Measurements from ENCODE around the gene NLRP12.
"Not testable (repeated sequence)": the region's sequence is repeated elsewhere in the genome, so short reads cannot be mapped to it uniquely, and the experiment has no call there.

NLRP12 gene

GRCh38 chr19:53864308-53864836, 40.3 kb upstream of the NLRP12 start:
- no peak overlapping the region for H3K4me3 ChIP-seq (ENCODE audit: low read depth, low read length)
- in situ Hi-C loops (cut with HindIII; ENCODE audit: low sequenced_read_pairs) = no loop called here
- TF ChIP-seq CTCF (IDR thresholded peaks at IDR 0.05; ENCODE audit: low read depth, low read length) = no peak
- no peak for DNase-seq (ENCODE audit: low read depth, low spot score)

GRCh38 chr19:53853707-53854106, 29.6 kb upstream of the NLRP12 start:
- no peak overlapping the region for H3K4me3 ChIP-seq (ENCODE audit: low read depth, low read length)
- in situ Hi-C loops (cut with HindIII; ENCODE audit: low sequenced_read_pairs) = no loop called here
- DNase-seq (ENCODE audit: low read depth, low spot score) = no peak
- TF ChIP-seq CTCF (IDR thresholded peaks at IDR 0.05; ENCODE audit: low read depth, low read length) = no peak

DNA sequence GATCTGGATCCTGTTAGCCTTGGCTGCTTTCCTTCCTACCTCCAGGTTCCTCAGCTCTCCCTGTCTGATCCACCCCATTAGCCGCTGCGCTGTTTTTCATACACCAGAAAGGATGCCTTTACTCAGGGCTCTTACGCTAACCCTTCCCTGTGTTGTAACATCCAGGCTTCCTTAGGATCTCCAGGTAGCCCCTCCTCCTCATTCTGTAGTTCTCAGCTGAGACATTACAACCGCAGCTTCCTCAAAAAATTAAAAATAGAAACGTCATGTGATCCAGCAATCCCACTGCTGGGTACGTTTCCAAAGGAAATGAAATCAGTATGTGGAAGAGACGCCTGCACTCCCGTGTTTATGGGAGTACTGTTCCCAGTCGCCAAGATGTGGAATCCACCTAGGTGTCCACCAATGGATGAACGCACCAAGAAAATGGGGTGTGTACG, 25.1 kb upstream of the NLRP12 start:
- no peak overlapping the region for H3K4me3 ChIP-seq (ENCODE audit: low read depth, low read length)
- TF ChIP-seq CTCF (IDR thresholded peaks at IDR 0.05; ENCODE audit: low read depth, low read length) = no peak
- peak; percentile 36 for DNase-seq (ENCODE audit: low read depth, low spot score)
- in situ Hi-C loops (cut with HindIII; ENCODE audit: low sequenced_read_pairs) = no loop called here

DNA sequence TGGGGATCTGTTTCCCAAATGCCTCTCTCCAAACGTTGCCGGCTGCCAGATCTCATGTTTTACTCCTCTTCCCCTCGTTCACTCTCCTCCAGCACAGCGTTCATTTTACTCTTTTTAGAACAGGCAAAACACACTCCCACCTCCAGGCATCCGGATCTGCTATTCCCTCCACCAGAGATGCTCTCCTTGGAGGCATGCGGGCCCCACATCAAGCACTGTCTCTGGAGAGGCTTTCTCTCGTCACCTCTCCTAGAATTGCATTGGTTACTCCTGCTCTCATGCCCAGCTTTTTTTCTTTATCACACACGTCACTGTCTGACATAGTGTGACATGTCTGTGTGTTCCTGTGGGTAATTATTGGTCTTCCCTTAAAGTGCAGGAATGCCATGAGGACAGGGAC, 23.4 kb upstream of the NLRP12 start:
- in situ Hi-C loops (cut with HindIII; ENCODE audit: low sequenced_read_pairs) = no loop called here
- no peak overlapping the region for H3K4me3 ChIP-seq (ENCODE audit: low read depth, low read length)
- no peak for TF ChIP-seq CTCF (IDR thresholded peaks at IDR 0.05; ENCODE audit: low read depth, low read length)
- no peak for DNase-seq (ENCODE audit: low read depth, low spot score)

DNA sequence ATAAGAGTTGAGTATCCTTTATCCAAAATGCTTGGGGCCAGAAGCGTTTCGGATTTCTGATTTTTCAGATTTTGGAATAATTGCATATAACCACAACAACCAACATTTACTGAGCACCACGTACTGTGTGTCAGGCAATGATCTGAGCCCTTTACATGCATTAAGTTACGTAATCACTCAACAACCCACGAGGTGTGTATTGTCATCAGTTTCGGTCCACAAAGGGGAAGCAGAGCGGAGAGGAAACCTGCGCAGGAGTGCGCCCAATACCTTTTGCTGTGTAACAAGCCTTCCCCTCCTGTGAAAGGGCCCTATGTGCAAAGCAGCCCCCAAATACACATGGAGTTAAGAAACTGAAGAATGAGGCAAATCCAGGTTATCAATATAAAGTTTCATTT, 20.7 kb upstream of the NLRP12 start:
- in situ Hi-C loops (cut with HindIII; ENCODE audit: low sequenced_read_pairs) = no loop called here
- DNase-seq (ENCODE audit: low read depth, low spot score) = no peak
- no peak for TF ChIP-seq CTCF (IDR thresholded peaks at IDR 0.05; ENCODE audit: low read depth, low read length)
- H3K4me3 ChIP-seq (ENCODE audit: low read depth, low read length) = no peak overlapping the region

DNA sequence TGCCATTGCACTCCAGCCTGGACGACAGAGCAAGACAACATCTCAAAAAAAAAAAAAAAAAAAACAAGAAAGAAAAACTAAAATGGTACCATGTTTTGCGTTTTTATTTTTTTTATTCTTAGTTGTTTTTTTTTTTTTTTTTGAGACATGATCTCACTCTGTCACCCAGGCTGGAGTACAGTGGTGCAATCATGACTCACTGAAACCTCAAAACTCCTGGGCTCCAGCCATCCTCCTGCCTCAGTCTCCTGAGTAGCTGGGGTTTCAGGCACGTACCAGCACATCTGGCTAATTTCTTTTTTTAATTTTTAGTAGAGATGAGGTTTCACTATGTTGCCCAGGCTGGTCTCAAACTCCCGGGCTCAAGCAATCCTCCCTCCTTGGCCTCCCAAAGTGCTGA, 16.8 kb upstream of the NLRP12 start:
- DNase-seq (ENCODE audit: low read depth, low spot score) = peak; percentile 85
- in situ Hi-C loops (cut with HindIII; ENCODE audit: low sequenced_read_pairs); H3K4me3 ChIP-seq (ENCODE audit: low read depth, low read length): not testable (repeated sequence)

DNA sequence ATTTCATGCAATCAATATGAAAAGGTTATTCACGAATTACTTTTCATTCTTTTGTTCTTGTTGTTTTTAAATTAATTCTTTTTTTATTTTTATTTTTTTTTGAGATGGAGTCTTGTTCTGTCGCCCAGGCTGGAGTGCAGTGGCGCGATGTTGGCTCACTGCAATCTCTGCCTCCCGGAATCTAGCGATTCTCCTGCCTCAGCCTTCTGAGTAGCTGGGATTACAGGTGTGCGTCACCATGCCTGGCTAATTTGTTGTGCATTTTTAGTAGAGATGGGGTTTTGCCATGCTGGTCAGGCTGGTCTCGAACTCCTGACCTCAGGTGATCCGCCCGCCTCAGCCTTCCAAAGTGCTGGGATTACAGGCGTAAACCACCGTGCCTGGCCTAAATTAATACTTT, 16.1 kb upstream of the NLRP12 start:
- H3K4me3 ChIP-seq (ENCODE audit: low read depth, low read length); DNase-seq (ENCODE audit: low read depth, low spot score); in situ Hi-C loops (cut with HindIII; ENCODE audit: low sequenced_read_pairs): not testable (repeated sequence)

- in situ Hi-C loops (cut with HindIII; ENCODE audit: low sequenced_read_pairs); DNase-seq (ENCODE audit: low read depth, low spot score); H3K4me3 ChIP-seq (ENCODE audit: low read depth, low read length): not testable (repeated sequence)
Observed at GRCh38 chr19:53838446-53838845, 14.3 kb upstream of the NLRP12 start.

GRCh38 chr19:53832861-53833260, 8.7 kb upstream of the NLRP12 start:
- H3K4me3 ChIP-seq (ENCODE audit: low read depth, low read length); DNase-seq (ENCODE audit: low read depth, low spot score); in situ Hi-C loops (cut with HindIII; ENCODE audit: low sequenced_read_pairs): not testable (repeated sequence)
